IMR-90 (cell line): ENCODE results near the gene STK33. TPM values are rescaled to one million over a fixed set of nuclear protein-coding genes. Genes with fewer than 3 reads are reported as not detected.

Experiments used
- ATAC-seq: fragments of 200-7000 bp; cut with Tn5 transposase; 2 replicates; pipeline ENCODE4 v1.9.1; 2020; ENCODE audit warnings: low read depth, mild to moderate bottlenecking, moderate library complexity
- BruUV-seq: library from RNA; stranded (reverse); fragments of 400-500 nt; replicated peaks from 2 replicates; lab custom pipeline; 2021; lab: Mats Ljungman, UMichigan
- CTCF ChIA-PET: fragments of 300-600 bp; formaldehyde crosslinking; extraction: SDS; loops from one replicate; lab custom pipeline; 2021; ENCODE audit warnings: antibody characterized with exemption; lab: Yijun Ruan, JAX
- POLR2A ChIA-PET: fragments of 300-600 bp; sonication (Branson Sonifier 250); formaldehyde crosslinking; loops from one replicate; lab custom pipeline; 2022; ENCODE audit warnings: antibody characterized with exemption; ENCODE audit not compliant: unreplicated experiment; lab: Charles Lee
- DNase-seq: peaks from one replicate; pipeline ENCODE4 v3.0.0; 2013
- H2AFZ ChIP-seq: replicated peaks from 2 replicates; pipeline ENCODE3; 2013; ENCODE audit warnings: low read length, mild to moderate bottlenecking; ENCODE audit not compliant: poor library complexity
- H2AK5ac ChIP-seq: 2 replicates; pipeline ENCODE4 v1.6.1; 2013; ENCODE audit warnings: low read depth, low read length, inconsistent platforms
- H2AK9ac ChIP-seq: replicated peaks from 2 replicates; pipeline ENCODE3; 2013; ENCODE audit warnings: mild to moderate bottlenecking, low read depth, low read length, moderate library complexity; ENCODE audit not compliant: poor library complexity
- H2BK120ac ChIP-seq: 2 replicates; pipeline ENCODE4 v1.6.1; 2013; ENCODE audit warnings: low read depth, low read length, inconsistent platforms
- H2BK15ac ChIP-seq: 3 replicates; pipeline ENCODE4 v1.6.1; 2013; ENCODE audit warnings: low read depth, low read length, inconsistent platforms
- H2BK20ac ChIP-seq: 2 replicates; pipeline ENCODE4 v1.6.1; 2013; ENCODE audit warnings: low read depth, mild to moderate bottlenecking, inconsistent platforms, low read length, moderate library complexity
- H2BK5ac ChIP-seq: 2 replicates; pipeline ENCODE4 v1.6.1; 2013; ENCODE audit warnings: mild to moderate bottlenecking, low read depth, low read length, inconsistent platforms; ENCODE audit not compliant: poor library complexity, severe bottlenecking
- H3K14ac ChIP-seq: replicated peaks from 2 replicates; pipeline ENCODE4 v1.6.1; 2013; ENCODE audit warnings: low read depth, low read length, inconsistent platforms
- H3K18ac ChIP-seq: 2 replicates; pipeline ENCODE4 v1.6.1; 2013; ENCODE audit warnings: low read depth, low read length, control low read depth
- H3K23ac ChIP-seq: 2 replicates; pipeline ENCODE4 v1.6.1; 2013; ENCODE audit warnings: low read depth, low read length, inconsistent platforms
- H3K27ac ChIP-seq: 2 replicates; pipeline ENCODE4 v1.5.1; 2013; ENCODE audit warnings: mild to moderate bottlenecking, control low read depth, low read length; ENCODE audit not compliant: insufficient read depth
- H3K27me3 ChIP-seq: 2 replicates; pipeline ENCODE4 v1.6.1; 2013; ENCODE audit warnings: low read length; ENCODE audit not compliant: control insufficient read depth, insufficient read depth
- H3K36me3 ChIP-seq: 2 replicates; pipeline ENCODE4 v1.6.1; 2013; ENCODE audit warnings: low read length, mixed read lengths; ENCODE audit not compliant: control insufficient read depth, insufficient read depth
- H3K4ac ChIP-seq: 2 replicates; pipeline ENCODE4 v1.6.1; 2013; ENCODE audit warnings: low read depth, low read length, inconsistent platforms
- H3K4me1 ChIP-seq: 2 replicates; pipeline ENCODE4 v1.6.1; 2013; ENCODE audit warnings: low read length, mixed read lengths; ENCODE audit not compliant: control insufficient read depth, insufficient read depth
- H3K4me2 ChIP-seq: 2 replicates; pipeline ENCODE4 v1.6.1; 2013; ENCODE audit warnings: low read depth, mild to moderate bottlenecking, control low read depth, low read length, moderate library complexity
- H3K4me3 ChIP-seq: 2 replicates; pipeline ENCODE4 v1.5.1; 2013; ENCODE audit warnings: low read depth, mild to moderate bottlenecking, control low read depth, low read length, moderate library complexity; ENCODE audit not compliant: insufficient read depth
- H3K56ac ChIP-seq: 2 replicates; pipeline ENCODE4 v1.6.1; 2013; ENCODE audit warnings: low read length, inconsistent platforms; ENCODE audit not compliant: insufficient read depth; ENCODE audit errors: extremely low read depth
- H3K79me1 ChIP-seq, 2 experiments: 2 replicates each; pipeline ENCODE4 v1.6.1; 2013; ENCODE audit warnings: low read length in 2 of 2, inconsistent platforms in 1 of 2, low read depth in 1 of 2
- H3K9ac ChIP-seq: 2 replicates; pipeline ENCODE4 v1.6.1; 2013; ENCODE audit warnings: low read depth, low read length, control low read depth
- H3K9me1 ChIP-seq: 2 replicates; pipeline ENCODE4 v1.6.1; 2013; ENCODE audit warnings: low read length, inconsistent platforms; ENCODE audit not compliant: insufficient read depth
- H3K9me3 ChIP-seq: 2 replicates; pipeline ENCODE4 v1.6.1; 2013; ENCODE audit warnings: low read length; ENCODE audit not compliant: control insufficient read depth, insufficient read depth
- H4K20me1 ChIP-seq: 2 replicates; pipeline ENCODE4 v1.6.1; 2013; ENCODE audit warnings: low read length, inconsistent platforms; ENCODE audit not compliant: insufficient read depth
- H4K5ac ChIP-seq: 2 replicates; pipeline ENCODE4 v1.6.1; 2013; ENCODE audit warnings: mild to moderate bottlenecking, low read depth, low read length, control low read depth
- H4K8ac ChIP-seq, 2 experiments: 2 replicates each; pipeline ENCODE4 v1.6.1; 2013; ENCODE audit warnings: low read depth in 2 of 2, low read length in 2 of 2, control low read depth in 1 of 2, inconsistent platforms in 1 of 2
- H4K91ac ChIP-seq: 2 replicates; pipeline ENCODE4 v1.6.1; 2013; ENCODE audit warnings: low read depth, low read length, inconsistent platforms; ENCODE audit not compliant: insufficient read depth
- ELK1 ChIP-seq: fragments of 150-350 bp; IDR thresholded peaks from 2 replicates; pipeline ENCODE4 v1.6.1; 2016; ENCODE audit warnings: low read depth, mild to moderate bottlenecking, low read length, moderate library complexity, borderline replicate concordance
- SMC3 ChIP-seq: fragments of 150-350 bp; IDR thresholded peaks from 2 replicates; pipeline ENCODE4 v1.6.1; 2016; ENCODE audit warnings: low read depth, mild to moderate bottlenecking, antibody characterized with exemption, low read length, moderate library complexity
- USF2 ChIP-seq: fragments of 150-350 bp; IDR thresholded peaks from 2 replicates; pipeline ENCODE4 v1.6.1; 2017; ENCODE audit warnings: mild to moderate bottlenecking, antibody characterized with exemption, low read length, low read depth
- WGBS, 2 experiments: methylation state at CpG; one replicate each; pipeline versions ENCODE4 v1.1.5 to v1.1.7; 2013; ENCODE audit warnings: missing lambda C conversion rate in 2 of 2; ENCODE audit not compliant: insufficient read length in 1 of 2; ENCODE audit errors: extremely low coverage in 2 of 2; 5-methylcytosine and 5-hydroxymethylcytosine counted together
- dilution Hi-C: fragments of 300-500 bp; cut with HindIII; formaldehyde crosslinking; loops from one replicate; pipeline ENCODE4 v1.14.3; 2018; ENCODE audit warnings: low sequenced_read_pairs; ENCODE audit not compliant: unreplicated experiment
- in situ Hi-C: fragments of 300-500 bp; cut with MboI; formaldehyde crosslinking; loops from 3 replicates; pipeline ENCODE4 v1.14.3; 2019; ENCODE audit warnings: low sequenced_read_pairs, inconsistent platforms, mixed read lengths
- intact Hi-C: fragments of 100-400 bp; cut with micrococcal nuclease; formaldehyde crosslinking; loops from 2 replicates; pipeline ENCODE4 v1.10.0; 2022
- polyA plus RNA-seq, 3 experiments: library from polyadenylated mRNA; depleted of rRNA; stranded (reverse); fragments of >200 nt; gene quantifications; 2 replicates each; pipeline ENCODE4 v1.2.3, GENCODE V29; 2012; ENCODE audit warnings: low replicate concordance in 1 of 3
- total RNA-seq: library from RNA; depleted of rRNA; stranded (reverse); fragments of >200 nt; gene quantifications from 2 replicates; pipeline ENCODE4 v1.2.3, GENCODE V29; 2012

STK33 gene
- total and polyA plus RNA-seq, 2 of the 4 experiments (the other 2 are of a cell fraction): 2.3 to 2.6 TPM

GRCh38 chr11:8415195-8415594, 178.8 kb downstream of the STK33 start:
- ATAC-seq (no peak), DNase-seq (no peak)
- no peak overlapping the region for H3K4ac ChIP-seq
- TF ChIP-seq SMC3 (no peak), ELK1 (no peak), USF2 (no peak)
- no peak overlapping the region for H2BK20ac ChIP-seq
- POLR2A ChIA-PET: no interaction called here
- no peak overlapping the region for H2BK15ac ChIP-seq
- H3K9ac ChIP-seq: no peak overlapping the region
- no peaks in the 10 kb centered on the region for H3K4me1 ChIP-seq
- H4K8ac ChIP-seq: no peak overlapping the region
- BruUV-seq: no TSS peak
- no peaks in the 10 kb centered on the region; the same call in 1 of the 2 replicates for H3K27me3 ChIP-seq
- intact Hi-C loops (no loop called here), in situ Hi-C loops (no loop called here), dilution Hi-C loops (no loop called here)
- no peak overlapping the region for H4K91ac ChIP-seq
- no peak overlapping the region for H2AFZ ChIP-seq
- WGBS, 2 experiments: no CpG with 5 or more reads among the region's 1 CpG
- no peaks in the 10 kb centered on the region for H3K36me3 ChIP-seq
- H2AK9ac ChIP-seq: no peak overlapping the region
- no peaks in the 10 kb centered on the region for H4K20me1 ChIP-seq
- H3K14ac ChIP-seq: no peak overlapping the region
- H4K5ac ChIP-seq: no peak overlapping the region
- no peak overlapping the region for H2AK5ac ChIP-seq
- no peak overlapping the region for H3K4me3 ChIP-seq
- no peaks in the 10 kb centered on the region for H3K9me1 ChIP-seq
- no peak overlapping the region for H2BK5ac ChIP-seq
- H3K9me3 ChIP-seq: no peaks in the 10 kb centered on the region
- no peaks in the 10 kb centered on the region for H3K79me1 ChIP-seq
- no peak overlapping the region for H3K23ac ChIP-seq
- no peak overlapping the region for H3K18ac ChIP-seq
- no peak overlapping the region for H3K27ac ChIP-seq
- H3K56ac ChIP-seq: no peak overlapping the region
- H2BK120ac ChIP-seq: no peak overlapping the region
- CTCF ChIA-PET: no interaction called here
- no peak overlapping the region for H3K4me2 ChIP-seq
